RWPE1 (cell line): ENCODE results near the gene AGBL1.
"Not testable (repeated sequence)": the region's sequence is repeated elsewhere in the genome, so short reads cannot be mapped to it uniquely, and the experiment has no call there.

Experiments
- CTCF ChIA-PET: fragments of 350-600 bp; sonication (Branson Sonifier 250); formaldehyde crosslinking; extraction: SDS; loops from one replicate; lab custom pipeline; 2021; lab: Yijun Ruan, JAX
- POLR2A ChIA-PET: fragments of 400-600 bp; formaldehyde crosslinking; extraction: SDS; loops from one replicate; lab custom pipeline; 2020; ENCODE audit warnings: antibody characterized with exemption; ENCODE audit not compliant: low non-redundant PET; lab: Yijun Ruan, JAX
- DNase-seq: peaks from one replicate; pipeline ENCODE4 v3.0.0; 2012; ENCODE audit warnings: low spot score
- H3K27ac ChIP-seq: fragments of 450-650 bp; 2 replicates; pipeline ENCODE4 v1.5.1; 2017
- CTCF ChIP-seq: fragments of 450-650 bp; conservative IDR thresholded peaks from 2 replicates; pipeline ENCODE4 v1.5.1; 2017; ENCODE audit warnings: low read depth, mild to moderate bottlenecking

Gene AGBL1

DNA sequence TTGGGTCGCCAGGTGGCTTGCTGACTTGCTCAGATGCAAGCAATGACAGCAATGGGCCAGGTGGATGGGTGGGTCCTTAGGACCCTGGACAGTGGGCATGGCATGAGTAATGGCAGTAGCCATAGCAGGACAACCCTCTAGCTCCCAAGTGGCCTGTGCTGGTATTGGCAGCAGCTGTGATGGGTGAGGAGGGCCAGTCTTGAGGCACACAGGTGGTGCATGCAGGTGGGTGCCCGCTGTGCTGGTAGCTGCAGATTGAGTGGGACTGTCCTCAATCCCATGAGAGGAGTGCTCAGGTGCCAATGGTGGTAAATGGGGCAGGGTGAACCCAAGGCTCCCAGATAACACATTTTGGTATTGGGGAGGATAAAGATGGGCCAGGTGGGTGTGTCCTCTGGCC is 24.2 kb downstream of the AGBL1 start:
- POLR2A ChIA-PET, result no interaction called here
- TF ChIP-seq CTCF, result no peak
- DNase-seq, result no peak
- no peak overlapping the region for H3K27ac ChIP-seq
- CTCF ChIA-PET, result no interaction called here

DNA sequence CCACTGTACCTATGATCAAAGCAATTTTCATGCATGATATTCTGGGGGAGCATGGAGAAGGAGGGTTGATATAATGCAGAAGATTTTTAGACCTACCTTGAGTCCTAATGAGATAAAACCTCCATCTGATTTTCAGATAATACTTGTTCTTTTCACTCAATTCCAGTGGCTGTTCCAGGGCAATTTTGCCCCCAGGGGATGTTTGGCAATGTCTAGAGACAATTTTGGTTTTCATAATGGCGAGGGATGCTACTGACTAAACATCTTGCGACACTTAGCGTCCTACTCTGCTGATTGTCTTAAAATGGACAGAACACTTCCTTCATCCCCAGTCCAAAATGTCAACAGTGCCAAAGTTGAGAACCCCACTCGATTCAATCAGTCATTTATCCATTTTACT is 26.6 kb downstream of the AGBL1 start:
- ChIA-PET CTCF (no interaction called here), POLR2A (no interaction called here)
- no peak overlapping the region for H3K27ac ChIP-seq
- no peak for DNase-seq
- TF ChIP-seq CTCF, result no peak

GRCh38 chr15:86115145-86115801 is 35.6 kb downstream of the AGBL1 start:
- POLR2A ChIA-PET, result no interaction called here
- peak; percentile 23 for DNase-seq
- no peak overlapping the region for H3K27ac ChIP-seq
- peak; percentile 46 for TF ChIP-seq CTCF
- CTCF ChIA-PET, result interaction anchor here (0.6 kb wide), 1 partner anchor 529 kb away, joined by 3 read pairs; no protein-coding TSS in a partner anchor

- H3K27ac ChIP-seq, result no peak overlapping the region
- CTCF ChIA-PET, result no interaction called here
- no peak for DNase-seq
- POLR2A ChIA-PET, result no interaction called here
- TF ChIP-seq CTCF, result no peak
Observed at GRCh38 chr15:86121568-86122225, 42.0 kb downstream of the AGBL1 start.

- H3K27ac ChIP-seq, DNase-seq, POLR2A ChIA-PET: not testable (repeated sequence)
- CTCF ChIA-PET, result interaction anchor here (0.6 to 0.7 kb wide), 2 partner anchors 433 to 805 kb away, joined by 3 read pairs; no protein-coding TSS in a partner anchor
Observed at GRCh38 chr15:86122691-86123391, 43.2 kb downstream of the AGBL1 start.

GRCh38 chr15:86125775-86126174 is 46.1 kb downstream of the AGBL1 start:
- no peak for TF ChIP-seq CTCF
- H3K27ac ChIP-seq, result no peak overlapping the region
- DNase-seq, result no peak
- ChIA-PET POLR2A (no interaction called here), CTCF (no interaction called here)
